A549 treated with dexamethasone at 1 μM for 4 hours (cell line): ENCODE results near the gene SLCO4C1. TPM values are rescaled to one million over a fixed set of nuclear protein-coding genes. Genes with fewer than 3 reads are reported as not detected.

ENCODE experiments used
- total RNA-seq: library from RNA; stranded (reverse); fragments of 200-300 nt; extraction: Qiagen RNA extraction; gene quantifications from 5 replicates; pipeline ENCODE4 v1.2.3, GENCODE V29; 2022

SLCO4C1 gene
- 0.02 TPM in 1 of 5 replicates, not detected in the others for total RNA-seq

GRCh38 chr5:102296178-102296817 lies at the start of gene SLCO4C1:
SLCO4C1 (minus strand) TSS chr5:102296284; CDS start chr5:102296262, 22 bp downstream.

Other genes with a start within 250 kb of the SLCO4C1 start
- not detected in 5 replicates for gene SLCO6A1, start 202.7 kb upstream of the SLCO4C1 start, total RNA-seq